IMR-90 (cell line): ENCODE results near the gene ZNF662. TPM values are rescaled to one million over a fixed set of nuclear protein-coding genes. Genes with fewer than 3 reads are reported as not detected.

Experiments
- ATAC-seq: fragments of 200-7000 bp; cut with Tn5 transposase; 2 replicates; pipeline ENCODE4 v1.9.1; 2020; ENCODE audit warnings: low read depth, mild to moderate bottlenecking, moderate library complexity
- BruUV-seq: library from RNA; stranded (reverse); fragments of 400-500 nt; replicated peaks from 2 replicates; lab custom pipeline; 2021; lab: Mats Ljungman, UMichigan
- CTCF ChIA-PET: fragments of 300-600 bp; formaldehyde crosslinking; extraction: SDS; loops from one replicate; lab custom pipeline; 2021; ENCODE audit warnings: antibody characterized with exemption; lab: Yijun Ruan, JAX
- POLR2A ChIA-PET: fragments of 300-600 bp; sonication (Branson Sonifier 250); formaldehyde crosslinking; loops from one replicate; lab custom pipeline; 2022; ENCODE audit warnings: antibody characterized with exemption; ENCODE audit not compliant: unreplicated experiment; lab: Charles Lee
- DNase-seq: peaks from one replicate; pipeline ENCODE4 v3.0.0; 2013
- H2AFZ ChIP-seq: replicated peaks from 2 replicates; pipeline ENCODE3; 2013; ENCODE audit warnings: low read length, mild to moderate bottlenecking; ENCODE audit not compliant: poor library complexity
- H2AK5ac ChIP-seq: 2 replicates; pipeline ENCODE4 v1.6.1; 2013; ENCODE audit warnings: low read depth, low read length, inconsistent platforms
- H2AK9ac ChIP-seq: replicated peaks from 2 replicates; pipeline ENCODE3; 2013; ENCODE audit warnings: mild to moderate bottlenecking, low read depth, low read length, moderate library complexity; ENCODE audit not compliant: poor library complexity
- H2BK120ac ChIP-seq: 2 replicates; pipeline ENCODE4 v1.6.1; 2013; ENCODE audit warnings: low read depth, low read length, inconsistent platforms
- H2BK15ac ChIP-seq: 3 replicates; pipeline ENCODE4 v1.6.1; 2013; ENCODE audit warnings: low read depth, low read length, inconsistent platforms
- H2BK20ac ChIP-seq: 2 replicates; pipeline ENCODE4 v1.6.1; 2013; ENCODE audit warnings: low read depth, mild to moderate bottlenecking, inconsistent platforms, low read length, moderate library complexity
- H2BK5ac ChIP-seq: 2 replicates; pipeline ENCODE4 v1.6.1; 2013; ENCODE audit warnings: mild to moderate bottlenecking, low read depth, low read length, inconsistent platforms; ENCODE audit not compliant: poor library complexity, severe bottlenecking
- H3K14ac ChIP-seq: replicated peaks from 2 replicates; pipeline ENCODE4 v1.6.1; 2013; ENCODE audit warnings: low read depth, low read length, inconsistent platforms
- H3K18ac ChIP-seq: 2 replicates; pipeline ENCODE4 v1.6.1; 2013; ENCODE audit warnings: low read depth, low read length, control low read depth
- H3K23ac ChIP-seq: 2 replicates; pipeline ENCODE4 v1.6.1; 2013; ENCODE audit warnings: low read depth, low read length, inconsistent platforms
- H3K27ac ChIP-seq: 2 replicates; pipeline ENCODE4 v1.5.1; 2013; ENCODE audit warnings: mild to moderate bottlenecking, control low read depth, low read length; ENCODE audit not compliant: insufficient read depth
- H3K27me3 ChIP-seq: 2 replicates; pipeline ENCODE4 v1.6.1; 2013; ENCODE audit warnings: low read length; ENCODE audit not compliant: control insufficient read depth, insufficient read depth
- H3K36me3 ChIP-seq: 2 replicates; pipeline ENCODE4 v1.6.1; 2013; ENCODE audit warnings: low read length, mixed read lengths; ENCODE audit not compliant: control insufficient read depth, insufficient read depth
- H3K4ac ChIP-seq: 2 replicates; pipeline ENCODE4 v1.6.1; 2013; ENCODE audit warnings: low read depth, low read length, inconsistent platforms
- H3K4me1 ChIP-seq: 2 replicates; pipeline ENCODE4 v1.6.1; 2013; ENCODE audit warnings: low read length, mixed read lengths; ENCODE audit not compliant: control insufficient read depth, insufficient read depth
- H3K4me2 ChIP-seq: 2 replicates; pipeline ENCODE4 v1.6.1; 2013; ENCODE audit warnings: low read depth, mild to moderate bottlenecking, control low read depth, low read length, moderate library complexity
- H3K4me3 ChIP-seq: 2 replicates; pipeline ENCODE4 v1.5.1; 2013; ENCODE audit warnings: low read depth, mild to moderate bottlenecking, control low read depth, low read length, moderate library complexity; ENCODE audit not compliant: insufficient read depth
- H3K56ac ChIP-seq: 2 replicates; pipeline ENCODE4 v1.6.1; 2013; ENCODE audit warnings: low read length, inconsistent platforms; ENCODE audit not compliant: insufficient read depth; ENCODE audit errors: extremely low read depth
- H3K79me1 ChIP-seq, 2 experiments: 2 replicates each; pipeline ENCODE4 v1.6.1; 2013; ENCODE audit warnings: low read length in 2 of 2, inconsistent platforms in 1 of 2, low read depth in 1 of 2
- H3K9ac ChIP-seq: 2 replicates; pipeline ENCODE4 v1.6.1; 2013; ENCODE audit warnings: low read depth, low read length, control low read depth
- H3K9me1 ChIP-seq: 2 replicates; pipeline ENCODE4 v1.6.1; 2013; ENCODE audit warnings: low read length, inconsistent platforms; ENCODE audit not compliant: insufficient read depth
- H3K9me3 ChIP-seq: 2 replicates; pipeline ENCODE4 v1.6.1; 2013; ENCODE audit warnings: low read length; ENCODE audit not compliant: control insufficient read depth, insufficient read depth
- H4K20me1 ChIP-seq: 2 replicates; pipeline ENCODE4 v1.6.1; 2013; ENCODE audit warnings: low read length, inconsistent platforms; ENCODE audit not compliant: insufficient read depth
- H4K5ac ChIP-seq: 2 replicates; pipeline ENCODE4 v1.6.1; 2013; ENCODE audit warnings: mild to moderate bottlenecking, low read depth, low read length, control low read depth
- H4K8ac ChIP-seq, 2 experiments: 2 replicates each; pipeline ENCODE4 v1.6.1; 2013; ENCODE audit warnings: low read depth in 2 of 2, low read length in 2 of 2, control low read depth in 1 of 2, inconsistent platforms in 1 of 2
- H4K91ac ChIP-seq: 2 replicates; pipeline ENCODE4 v1.6.1; 2013; ENCODE audit warnings: low read depth, low read length, inconsistent platforms; ENCODE audit not compliant: insufficient read depth
- BHLHE40 ChIP-seq: fragments of 150-350 bp; IDR thresholded peaks from 2 replicates; pipeline ENCODE4 v1.6.1; 2016; ENCODE audit warnings: mild to moderate bottlenecking, low read depth, low read length
- CEBPB ChIP-seq: IDR thresholded peaks from 2 replicates; pipeline ENCODE4 v1.6.1; 2012; ENCODE audit warnings: low read depth, low read length, improper control_type of control experiment
- CHD1 ChIP-seq: IDR thresholded peaks from 2 replicates; pipeline ENCODE4 v1.6.1; 2012; ENCODE audit warnings: low read depth, low read length, improper control_type of control experiment
- CTCF ChIP-seq: conservative IDR thresholded peaks from 2 replicates; pipeline ENCODE4 v1.5.1; 2012; ENCODE audit warnings: mild to moderate bottlenecking, low read depth, low read length, improper control_type of control experiment
- ELK1 ChIP-seq: fragments of 150-350 bp; IDR thresholded peaks from 2 replicates; pipeline ENCODE4 v1.6.1; 2016; ENCODE audit warnings: low read depth, mild to moderate bottlenecking, low read length, moderate library complexity, borderline replicate concordance
- FOS ChIP-seq: fragments of 150-350 bp; IDR thresholded peaks from 2 replicates; pipeline ENCODE4 v1.6.1; 2016; ENCODE audit warnings: low read depth, low read length
- MAZ ChIP-seq: IDR thresholded peaks from 2 replicates; pipeline ENCODE4 v1.6.1; 2012; ENCODE audit warnings: low read depth, mild to moderate bottlenecking, low read length, improper control_type of control experiment, moderate library complexity, borderline replicate concordance
- MXI1 ChIP-seq: IDR thresholded peaks from 2 replicates; pipeline ENCODE4 v1.6.1; 2012; ENCODE audit warnings: low read depth, mild to moderate bottlenecking, low read length, moderate library complexity, borderline replicate concordance
- NFE2L2 ChIP-seq: fragments of 150-350 bp; IDR thresholded peaks from 2 replicates; pipeline ENCODE4 v1.6.1; 2016; ENCODE audit warnings: low read depth, mild to moderate bottlenecking, low read length
- RAD21 ChIP-seq: IDR thresholded peaks from 2 replicates; pipeline ENCODE4 v1.6.1; 2012; ENCODE audit warnings: low read length, improper control_type of control experiment
- RFX5 ChIP-seq: IDR thresholded peaks from 2 replicates; pipeline ENCODE4 v1.8.0; 2012; ENCODE audit warnings: low read depth, mild to moderate bottlenecking, low read length, moderate library complexity
- SMC3 ChIP-seq: fragments of 150-350 bp; IDR thresholded peaks from 2 replicates; pipeline ENCODE4 v1.6.1; 2016; ENCODE audit warnings: low read depth, mild to moderate bottlenecking, antibody characterized with exemption, low read length, moderate library complexity
- WGBS, 2 experiments: methylation state at CpG; one replicate each; pipeline versions ENCODE4 v1.1.5 to v1.1.7; 2013; ENCODE audit warnings: missing lambda C conversion rate in 2 of 2; ENCODE audit not compliant: insufficient read length in 1 of 2; ENCODE audit errors: extremely low coverage in 2 of 2; 5-methylcytosine and 5-hydroxymethylcytosine counted together
- dilution Hi-C: fragments of 300-500 bp; cut with HindIII; formaldehyde crosslinking; loops from one replicate; pipeline ENCODE4 v1.14.3; 2018; ENCODE audit warnings: low sequenced_read_pairs; ENCODE audit not compliant: unreplicated experiment
- in situ Hi-C: fragments of 300-500 bp; cut with MboI; formaldehyde crosslinking; loops from 3 replicates; pipeline ENCODE4 v1.14.3; 2019; ENCODE audit warnings: low sequenced_read_pairs, inconsistent platforms, mixed read lengths
- intact Hi-C: fragments of 100-400 bp; cut with micrococcal nuclease; formaldehyde crosslinking; loops from 2 replicates; pipeline ENCODE4 v1.10.0; 2022
- polyA plus RNA-seq, 3 experiments: library from polyadenylated mRNA; depleted of rRNA; stranded (reverse); fragments of >200 nt; gene quantifications; 2 replicates each; pipeline ENCODE4 v1.2.3, GENCODE V29; 2012; ENCODE audit warnings: low replicate concordance in 1 of 3
- total RNA-seq: library from RNA; depleted of rRNA; stranded (reverse); fragments of >200 nt; gene quantifications from 2 replicates; pipeline ENCODE4 v1.2.3, GENCODE V29; 2012

ZNF662 gene
- total and polyA plus RNA-seq, 2 of the 4 experiments (the other 2 are of a cell fraction) = 0.29 to 0.54 TPM

GRCh38 chr3:42872718-42873117 is 33.2 kb upstream of the ZNF662 start:
- ATAC-seq = no peak
- no peak overlapping the region for H2BK15ac ChIP-seq

More at GRCh38 chr3:42872718-42873117, 33.2 kb upstream of the ZNF662 start:
- no TSS peak for BruUV-seq
- no peak overlapping the region for H3K4ac ChIP-seq
- ChIA-PET CTCF (no interaction called here), POLR2A (no interaction called here)
- dilution Hi-C loops (no loop called here), intact Hi-C loops (no loop called here), in situ Hi-C loops (loop anchor here (10.0 kb wide), 1 partner anchor 88 kb away; no protein-coding TSS in a partner anchor)
- DNase-seq = no peak
- no peak overlapping the region for H4K8ac ChIP-seq
- no peak overlapping the region for H3K14ac ChIP-seq
- H2BK20ac ChIP-seq = no peak overlapping the region
- no peak overlapping the region for H2AK9ac ChIP-seq
- no peaks in the 10 kb centered on the region for H3K36me3 ChIP-seq
- WGBS, 2 experiments = 38% methylated on average over 1 of the region's 1 CpG; no CpG with 5 or more reads in 1 of the 2 experiments
- no peak overlapping the region for H4K5ac ChIP-seq
- no peak overlapping the region for H3K56ac ChIP-seq
- no peak overlapping the region for H2BK120ac ChIP-seq
- H2BK5ac ChIP-seq = no peak overlapping the region
- H3K4me3 ChIP-seq = no peak overlapping the region
- no peak overlapping the region for H4K91ac ChIP-seq
- no peak overlapping the region for H3K27ac ChIP-seq
- no peaks in the 10 kb centered on the region for H3K4me1 ChIP-seq
- H3K9me3 ChIP-seq = no peaks in the 10 kb centered on the region
- H3K18ac ChIP-seq = no peak overlapping the region
- H2AFZ ChIP-seq = no peak overlapping the region
- H2AK5ac ChIP-seq = no peak overlapping the region
- H3K23ac ChIP-seq = no peak overlapping the region
- TF ChIP-seq BHLHE40 = no peak
- TF ChIP-seq CHD1 = no peak
- no peak for TF ChIP-seq SMC3
- no peak for TF ChIP-seq RFX5
- no peak for TF ChIP-seq MXI1
- TF ChIP-seq ELK1 = no peak
- TF ChIP-seq CTCF = no peak
- TF ChIP-seq MAZ = no peak
- TF ChIP-seq RAD21 = no peak
- no peak for TF ChIP-seq NFE2L2
- no peak for TF ChIP-seq CEBPB
- TF ChIP-seq FOS = no peak
- no peak overlapping the region for H3K9ac ChIP-seq
- H3K79me1 ChIP-seq = no peaks in the 10 kb centered on the region
- peaks cover 29% of the 10 kb centered on the region for H3K27me3 ChIP-seq
- H3K4me2 ChIP-seq = no peak overlapping the region
- H4K20me1 ChIP-seq = no peaks in the 10 kb centered on the region
- H3K9me1 ChIP-seq = no peaks in the 10 kb centered on the region
